Glomerular endothelial cell (primary cell): ENCODE data around the gene LIMK1. TPM values are rescaled to one million over a fixed set of nuclear protein-coding genes. Genes with fewer than 3 reads are reported as not detected.
"Not testable (repeated sequence)": the region's sequence is repeated elsewhere in the genome, so short reads cannot be mapped to it uniquely, and the experiment has no call there.

Experiments
- DNase-seq: peaks from one replicate; pipeline ENCODE4 v3.0.0-alpha.2; 2011; ENCODE audit warnings: low read depth, low spot score; ENCODE audit errors: extremely low read depth
- total RNA-seq: library from RNA; depleted of rRNA; stranded (reverse); fragments of >200 nt; gene quantifications from 2 replicates; pipeline ENCODE4 v1.2.3, GENCODE V29; 2015

Gene LIMK1
- total RNA-seq: 56.8 and 64.8 TPM in 2 replicates

GRCh38 chr7:74083117-74083876 is at the start of gene LIMK1:
LIMK1 (plus strand) TSS chr7:74083804; CDS start chr7:74083991, 187 bp downstream.
- DNase-seq: no peak

GRCh38 chr7:74037609-74038008 is 46.0 kb upstream of the LIMK1 start:
- no peak for DNase-seq

- DNase-seq: no peak
These were observed 45.2 kb upstream of the LIMK1 start for GRCh38 chr7:74038194-74038961.

GRCh38 chr7:74039337-74039736 is 44.3 kb upstream of the LIMK1 start:
- no peak for DNase-seq

- no peak for DNase-seq
These were observed 43.4 kb upstream of the LIMK1 start for GRCh38 chr7:74040101-74040790.

- DNase-seq: no peak
These were observed 42.6 kb upstream of the LIMK1 start for GRCh38 chr7:74040791-74041520.

- DNase-seq: no peak
These were observed 40.7 kb upstream of the LIMK1 start for GRCh38 chr7:74042746-74043522.

- DNase-seq: no peak
These were observed 40.1 kb upstream of the LIMK1 start for GRCh38 chr7:74043523-74043951.

GRCh38 chr7:74044366-74045350 is 38.9 kb upstream of the LIMK1 start:
- no peak for DNase-seq

- DNase-seq: not testable (repeated sequence)
These were observed 37.0 kb upstream of the LIMK1 start for GRCh38 chr7:74046581-74046980.

GRCh38 chr7:74047804-74048380 is 35.7 kb upstream of the LIMK1 start:
- DNase-seq: no peak

- DNase-seq: no peak
These were observed 34.5 kb upstream of the LIMK1 start for GRCh38 chr7:74048999-74049599.

GRCh38 chr7:74049997-74050798 is 33.4 kb upstream of the LIMK1 start:
- no peak for DNase-seq

- DNase-seq: no peak
These were observed 32.4 kb upstream of the LIMK1 start for GRCh38 chr7:74051193-74051592.

GRCh38 chr7:74051629-74052410 is 31.8 kb upstream of the LIMK1 start:
- DNase-seq: no peak

GRCh38 chr7:74052628-74053027 is 31.0 kb upstream of the LIMK1 start:
- DNase-seq: no peak
